GM12878 (cell line): Measurements from ENCODE around the gene TCF15. TPM values are rescaled to one million over a fixed set of nuclear protein-coding genes. Genes with fewer than 3 reads are reported as not detected.

ENCODE experiments used
- ATAC-seq: fragments of 200-7000 bp; cut with Tn5 transposase; 3 replicates; pipeline ENCODE4 v1.9.1; 2020; ENCODE audit warnings: mild to moderate bottlenecking, moderate library complexity
- BruUV-seq: library from RNA; stranded (reverse); fragments of 400-500 nt; replicated peaks from 2 replicates; lab custom pipeline; 2021; lab: Mats Ljungman, UMichigan
- CTCF ChIA-PET: fragments of 300-600 bp; sonication (Branson Sonifier 250); formaldehyde crosslinking; extraction: SDS; loops from one replicate; lab custom pipeline; 2021; ENCODE audit warnings: inconsistent platforms; lab: Yijun Ruan, JAX
- POLR2A ChIA-PET: fragments of 350-600 bp; formaldehyde crosslinking; extraction: SDS; loops from one replicate; lab custom pipeline; 2021; ENCODE audit warnings: inconsistent platforms; lab: Charles Lee
- RAD21 ChIA-PET: fragments of 300-600 bp; sonication (Branson Sonifier 250); formaldehyde crosslinking; loops from one replicate; lab custom pipeline; 2023; ENCODE audit warnings: antibody characterized with exemption; ENCODE audit not compliant: unreplicated experiment; lab: Charles Lee
- SMC1A ChIA-PET: fragments of 300-600 bp; sonication (Branson Sonifier 250); formaldehyde crosslinking; loops from one replicate; lab custom pipeline; 2023; ENCODE audit not compliant: unreplicated experiment, uncharacterized antibody; lab: Charles Lee
- DNase-seq: peaks from one replicate; pipeline ENCODE4 v3.0.0-alpha.2; 2011; ENCODE audit warnings: low read depth, low spot score
- FAIRE-seq: peaks from 3 replicates; lab custom pipeline; 2011; peaks lifted over from hg19 to GRCh38; lab: Jason Lieb, UNC
- H2AFZ ChIP-seq: 2 replicates; pipeline ENCODE4 v1.6.0; 2011; ENCODE audit warnings: low read depth, low read length, control low read depth; ENCODE audit not compliant: control insufficient read depth
- H3K27ac ChIP-seq: 2 replicates; pipeline ENCODE4 v1.5.1; 2011; ENCODE audit warnings: control low read depth; ENCODE audit not compliant: control insufficient read depth, insufficient read depth
- H3K27me3 ChIP-seq, 2 experiments: replicated peaks in 1 of 2; 2 replicates each; pipeline versions ENCODE4 v1.6.0 to v1.6.1; 2011; ENCODE audit warnings: low read length in 1 of 2; ENCODE audit not compliant: control insufficient read depth in 2 of 2, insufficient read depth in 2 of 2
- H3K36me3 ChIP-seq, 2 experiments: 2 replicates each; pipeline ENCODE4 v1.5.1; 2011; ENCODE audit warnings: low read length in 1 of 2; ENCODE audit not compliant: control insufficient read depth in 2 of 2, insufficient read depth in 2 of 2
- H3K4me1 ChIP-seq: 2 replicates; pipeline ENCODE4 v1.6.1; 2011; ENCODE audit warnings: mild to moderate bottlenecking, low read length, moderate library complexity, mixed read lengths; ENCODE audit not compliant: control insufficient read depth, insufficient read depth
- H3K4me2 ChIP-seq: 2 replicates; pipeline ENCODE4 v1.6.0; 2011; ENCODE audit warnings: control low read depth; ENCODE audit not compliant: control insufficient read depth, insufficient read depth
- H3K4me3 ChIP-seq: fragments of 200-600 bp; sonication (generic); 2 replicates; pipeline ENCODE4 v1.5.1; 2016
- H3K79me2 ChIP-seq: 2 replicates; pipeline ENCODE4 v1.6.0; 2011; ENCODE audit warnings: low read length; ENCODE audit not compliant: control insufficient read depth, insufficient read depth
- H3K9ac ChIP-seq: 2 replicates; pipeline ENCODE4 v1.8.0; 2011; ENCODE audit warnings: low read length, control low read depth, mixed read lengths; ENCODE audit not compliant: control insufficient read depth, insufficient read depth
- H3K9me3 ChIP-seq: replicated peaks from 3 replicates; pipeline ENCODE4 v1.5.1; 2011; ENCODE audit warnings: mild to moderate bottlenecking, low read length; ENCODE audit not compliant: control insufficient read depth, insufficient read depth
- H4K20me1 ChIP-seq: 2 replicates; pipeline ENCODE4 v1.6.0; 2011; ENCODE audit not compliant: control insufficient read depth, insufficient read depth
- CHD4 ChIP-seq: fragments of 200-600 bp; sonication (generic); IDR thresholded peaks from 2 replicates; pipeline ENCODE4 v1.6.1; 2016; ENCODE audit warnings: mild to moderate bottlenecking
- DPF2 ChIP-seq: fragments of 450-650 bp; IDR thresholded peaks from 2 replicates; pipeline ENCODE4 v1.6.1; 2017; ENCODE audit warnings: mild to moderate bottlenecking
- ESRRA ChIP-seq: IDR thresholded peaks from 2 replicates; pipeline ENCODE4 v1.6.1; 2012; ENCODE audit warnings: mild to moderate bottlenecking, low read length, improper control_type of control experiment
- IRF3 ChIP-seq: fragments of 450-650 bp; IDR thresholded peaks from 2 replicates; pipeline ENCODE4 v1.6.1; 2014; ENCODE audit warnings: mild to moderate bottlenecking
- IRF5 ChIP-seq: fragments of 450-650 bp; IDR thresholded peaks from 2 replicates; pipeline ENCODE4 v1.6.1; 2017; ENCODE audit warnings: borderline replicate concordance
- NR2C2 ChIP-seq: IDR thresholded peaks from 2 replicates; pipeline ENCODE4 v1.6.1; 2011; ENCODE audit warnings: borderline replicate concordance, low read depth; ENCODE audit not compliant: control insufficient read depth, insufficient read length
- RELA ChIP-seq: fragments of 450-650 bp; IDR thresholded peaks from 2 replicates; pipeline ENCODE4 v1.8.0; 2014; ENCODE audit warnings: borderline replicate concordance; ENCODE audit not compliant: partially characterized antibody
- SRF ChIP-seq, 2 experiments: IDR thresholded peaks; 2 replicates each; pipeline ENCODE4 v1.6.1; 2011; ENCODE audit warnings: low read depth in 2 of 2, low read length in 2 of 2, mild to moderate bottlenecking in 1 of 2, moderate library complexity in 1 of 2
- ZNF217 ChIP-seq: fragments of 450-650 bp; IDR thresholded peaks from 2 replicates; pipeline ENCODE4 v1.6.1; 2017; ENCODE audit warnings: antibody characterized with exemption, mild to moderate bottlenecking
- WGBS: methylation state at CpG from one replicate; pipeline ENCODE4 v1.1.6; 2016; ENCODE audit warnings: low lambda C conversion rate; ENCODE audit not compliant: insufficient replicate concordance, insufficient coverage; ENCODE audit errors: missing lambda C conversion rate; 5-methylcytosine and 5-hydroxymethylcytosine counted together
- in situ Hi-C: fragments of 300-500 bp; cut with MboI; formaldehyde crosslinking; loops from 9 replicates; pipeline ENCODE4 v1.14.3; 2018; ENCODE audit warnings: mixed read lengths
- intact Hi-C: fragments of 100-400 bp; cut with micrococcal nuclease; formaldehyde crosslinking; loops from one replicate; pipeline ENCODE4 v1.14.2; 2022; ENCODE audit not compliant: unreplicated experiment
- polyA plus RNA-seq, 11 experiments: library from polyadenylated mRNA; depleted of rRNA in 4 of 11; unstranded in 6 of 11; stranded (reverse) in 5 of 11; fragments of >200 nt; fragmentation: Nextera tagmentation in 4 of 11; fragmentation: Illumina TruSeq in 1 of 11; extraction: Ambion mirVana in 4 of 11; extraction: Trizol in 1 of 11; gene quantifications; 1 replicate in 1 of 11; 2 replicates in 10 of 11; pipeline versions ENCODE4 v1.2.1 to v1.2.3, GENCODE V29; 2011 to 2016; ENCODE audit warnings: inconsistent platforms in 2 of 11, missing spikeins in 2 of 11, low read depth in 1 of 11
- total RNA-seq, 4 experiments: library from RNA; depleted of rRNA in 3 of 4; stranded (reverse); fragments of >200 nt in 3 of 4; fragmentation: Illumina TruSeq in 1 of 4; extraction: Trizol in 1 of 4; gene quantifications; 2 replicates each; pipeline versions ENCODE4 v1.2.1 to v1.2.3, GENCODE V29; 2013 to 2021
- TF ChIP-seq, protein P1 (sequence below): fragments of 450-650 bp; conservative IDR thresholded peaks from 2 replicates; pipeline ENCODE4 v1.6.1; 2017; ENCODE audit warnings: mild to moderate bottlenecking, moderate library complexity
- TF ChIP-seq, protein P2 (sequence below): fragments of 150-350 bp; IDR thresholded peaks from 2 replicates; pipeline ENCODE4 v1.6.1; 2014; ENCODE audit warnings: mild to moderate bottlenecking, low read depth, low read length
- TF ChIP-seq, protein P3 (sequence below): IDR thresholded peaks from 2 replicates; pipeline ENCODE4 v1.6.1; 2012; ENCODE audit warnings: mild to moderate bottlenecking, low read depth, low read length

Gene TCF15
- total and polyA plus RNA-seq, 10 of the 15 experiments (the other 5 are each of a cell fraction or from before 2014, with no cell fraction given) = 0.08 TPM; not detected in 9

DNA sequence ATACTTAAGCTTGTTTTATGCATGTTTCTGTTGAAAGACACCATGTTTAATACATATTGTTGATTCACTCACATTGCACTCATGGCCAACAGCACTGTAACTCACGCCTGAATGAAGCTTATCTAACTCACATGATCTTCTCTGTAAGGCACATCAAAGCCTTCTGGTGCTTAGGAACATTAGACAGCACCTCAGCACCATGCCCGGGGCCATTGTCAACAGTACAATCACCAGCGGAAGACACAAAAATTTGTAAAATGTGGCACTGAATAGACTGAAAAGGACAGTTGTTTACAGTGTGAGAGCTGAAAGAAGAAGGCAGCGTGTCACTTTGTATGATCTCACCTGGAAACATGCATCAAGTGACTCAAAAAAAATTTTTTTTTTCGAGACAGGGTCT, 8.9 kb upstream of the TCF15 start:
- ChIA-PET RAD21 (no interaction called here), SMC1A (no interaction called here), POLR2A (no interaction called here), CTCF (interaction anchor here (0.6 to 3.2 kb wide), 4 partner anchors 11 to 378 kb away, joined by 3 to 12 read pairs (median 3); no protein-coding TSS in a partner anchor)
- Histone ChIP-seq H3K79me2 (no peaks in the 10 kb centered on the region), H3K4me2 (no peak overlapping the region), H2AFZ (no peak overlapping the region), H3K36me3 (no peaks in the 10 kb centered on the region), H4K20me1 (no peaks in the 10 kb centered on the region), H3K9me3 (peaks cover 4% of the 10 kb centered on the region), H3K4me1 (peaks cover 6% of the 10 kb centered on the region; the same call in 1 of the 2 replicates), H3K27ac (no peak overlapping the region), H3K27me3 (peaks cover 0 to 3% of the 10 kb centered on the region in 2 experiments; a peak in 2 of 4 replicates), H3K9ac (no peak overlapping the region), H3K4me3 (no peak overlapping the region)
- TF ChIP-seq, protein P1, sequence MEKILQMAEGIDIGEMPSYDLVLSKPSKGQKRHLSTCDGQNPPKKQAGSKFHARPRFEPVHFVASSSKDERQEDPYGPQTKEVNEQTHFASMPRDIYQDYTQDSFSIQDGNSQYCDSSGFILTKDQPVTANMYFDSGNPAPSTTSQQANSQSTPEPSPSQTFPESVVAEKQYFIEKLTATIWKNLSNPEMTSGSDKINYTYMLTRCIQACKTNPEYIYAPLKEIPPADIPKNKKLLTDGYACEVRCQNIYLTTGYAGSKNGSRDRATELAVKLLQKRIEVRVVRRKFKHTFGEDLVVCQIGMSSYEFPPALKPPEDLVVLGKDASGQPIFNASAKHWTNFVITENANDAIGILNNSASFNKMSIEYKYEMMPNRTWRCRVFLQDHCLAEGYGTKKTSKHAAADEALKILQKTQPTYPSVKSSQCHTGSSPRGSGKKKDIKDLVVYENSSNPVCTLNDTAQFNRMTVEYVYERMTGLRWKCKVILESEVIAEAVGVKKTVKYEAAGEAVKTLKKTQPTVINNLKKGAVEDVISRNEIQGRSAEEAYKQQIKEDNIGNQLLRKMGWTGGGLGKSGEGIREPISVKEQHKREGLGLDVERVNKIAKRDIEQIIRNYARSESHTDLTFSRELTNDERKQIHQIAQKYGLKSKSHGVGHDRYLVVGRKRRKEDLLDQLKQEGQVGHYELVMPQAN = no peak
- TF ChIP-seq NR2C2 = no peak
- TF ChIP-seq IRF3 = no peak
- TF ChIP-seq RELA = no peak
- no peak for TF ChIP-seq IRF5
- TF ChIP-seq SRF (IDR thresholded peaks at IDR 0.05; ENCODE audit: low read depth in 2 of 2, low read length in 2 of 2) = no peak
- no peak for TF ChIP-seq ZNF217
- TF ChIP-seq, protein P2, sequence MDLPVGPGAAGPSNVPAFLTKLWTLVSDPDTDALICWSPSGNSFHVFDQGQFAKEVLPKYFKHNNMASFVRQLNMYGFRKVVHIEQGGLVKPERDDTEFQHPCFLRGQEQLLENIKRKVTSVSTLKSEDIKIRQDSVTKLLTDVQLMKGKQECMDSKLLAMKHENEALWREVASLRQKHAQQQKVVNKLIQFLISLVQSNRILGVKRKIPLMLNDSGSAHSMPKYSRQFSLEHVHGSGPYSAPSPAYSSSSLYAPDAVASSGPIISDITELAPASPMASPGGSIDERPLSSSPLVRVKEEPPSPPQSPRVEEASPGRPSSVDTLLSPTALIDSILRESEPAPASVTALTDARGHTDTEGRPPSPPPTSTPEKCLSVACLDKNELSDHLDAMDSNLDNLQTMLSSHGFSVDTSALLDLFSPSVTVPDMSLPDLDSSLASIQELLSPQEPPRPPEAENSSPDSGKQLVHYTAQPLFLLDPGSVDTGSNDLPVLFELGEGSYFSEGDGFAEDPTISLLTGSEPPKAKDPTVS = no peak
- TF ChIP-seq CHD4 = no peak
- no peak for TF ChIP-seq DPF2
- TF ChIP-seq, protein P3, sequence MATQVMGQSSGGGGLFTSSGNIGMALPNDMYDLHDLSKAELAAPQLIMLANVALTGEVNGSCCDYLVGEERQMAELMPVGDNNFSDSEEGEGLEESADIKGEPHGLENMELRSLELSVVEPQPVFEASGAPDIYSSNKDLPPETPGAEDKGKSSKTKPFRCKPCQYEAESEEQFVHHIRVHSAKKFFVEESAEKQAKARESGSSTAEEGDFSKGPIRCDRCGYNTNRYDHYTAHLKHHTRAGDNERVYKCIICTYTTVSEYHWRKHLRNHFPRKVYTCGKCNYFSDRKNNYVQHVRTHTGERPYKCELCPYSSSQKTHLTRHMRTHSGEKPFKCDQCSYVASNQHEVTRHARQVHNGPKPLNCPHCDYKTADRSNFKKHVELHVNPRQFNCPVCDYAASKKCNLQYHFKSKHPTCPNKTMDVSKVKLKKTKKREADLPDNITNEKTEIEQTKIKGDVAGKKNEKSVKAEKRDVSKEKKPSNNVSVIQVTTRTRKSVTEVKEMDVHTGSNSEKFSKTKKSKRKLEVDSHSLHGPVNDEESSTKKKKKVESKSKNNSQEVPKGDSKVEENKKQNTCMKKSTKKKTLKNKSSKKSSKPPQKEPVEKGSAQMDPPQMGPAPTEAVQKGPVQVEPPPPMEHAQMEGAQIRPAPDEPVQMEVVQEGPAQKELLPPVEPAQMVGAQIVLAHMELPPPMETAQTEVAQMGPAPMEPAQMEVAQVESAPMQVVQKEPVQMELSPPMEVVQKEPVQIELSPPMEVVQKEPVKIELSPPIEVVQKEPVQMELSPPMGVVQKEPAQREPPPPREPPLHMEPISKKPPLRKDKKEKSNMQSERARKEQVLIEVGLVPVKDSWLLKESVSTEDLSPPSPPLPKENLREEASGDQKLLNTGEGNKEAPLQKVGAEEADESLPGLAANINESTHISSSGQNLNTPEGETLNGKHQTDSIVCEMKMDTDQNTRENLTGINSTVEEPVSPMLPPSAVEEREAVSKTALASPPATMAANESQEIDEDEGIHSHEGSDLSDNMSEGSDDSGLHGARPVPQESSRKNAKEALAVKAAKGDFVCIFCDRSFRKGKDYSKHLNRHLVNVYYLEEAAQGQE = no peak
- TF ChIP-seq ESRRA = no peak
- ATAC-seq = no peak
- no peak for FAIRE-seq
- no peak for DNase-seq
- WGBS = 30% methylated on average over 5 of the region's 5 CpGs
- BruUV-seq = no TSS peak
- intact Hi-C loops (no loop called here), in situ Hi-C loops (no loop called here)
